Measurements from ENCODE around the gene OXSR1.
"Not testable (repeated sequence)": the region's sequence is repeated elsewhere in the genome, so short reads cannot be mapped to it uniquely, and the experiment has no call there.

OXSR1 gene

GRCh38 chr3:38165722-38166387 lies 518 bp downstream of the OXSR1 start:
- DNase-seq (ENCODE audit: low read depth in 2 of 2) = peak in 1 of 2 experiments; percentile 42

- no peak for DNase-seq (ENCODE audit: low read depth in 2 of 2)
Observed at GRCh38 chr3:38167591-38167990, 2.3 kb downstream of the OXSR1 start.

- DNase-seq (ENCODE audit: low read depth in 2 of 2) = no peak
Observed at GRCh38 chr3:38168151-38169026, 3.1 kb downstream of the OXSR1 start.

GRCh38 chr3:38169027-38169317 lies 3.6 kb downstream of the OXSR1 start:
- DNase-seq (ENCODE audit: low read depth in 2 of 2) = no peak

GRCh38 chr3:38170722-38171121 lies 5.4 kb downstream of the OXSR1 start:
- DNase-seq (ENCODE audit: low read depth in 2 of 2) = no peak

GRCh38 chr3:38171622-38172021 lies 6.3 kb downstream of the OXSR1 start:
- DNase-seq (ENCODE audit: low read depth in 2 of 2) = no peak

- DNase-seq (ENCODE audit: low read depth in 2 of 2) = no peak
Observed at GRCh38 chr3:38173834-38174418, 8.6 kb downstream of the OXSR1 start.

- DNase-seq (ENCODE audit: low read depth in 2 of 2) = no peak
Observed at GRCh38 chr3:38177181-38177580, 11.8 kb downstream of the OXSR1 start.

- DNase-seq (ENCODE audit: low read depth in 2 of 2) = no peak
Observed at GRCh38 chr3:38186781-38187180, 21.4 kb downstream of the OXSR1 start.

GRCh38 chr3:38190481-38190881 lies 25.1 kb downstream of the OXSR1 start:
- DNase-seq (ENCODE audit: low read depth in 2 of 2) = no peak

- not testable (repeated sequence) for DNase-seq (ENCODE audit: low read depth in 2 of 2)
Observed at GRCh38 chr3:38202931-38203330, 37.6 kb downstream of the OXSR1 start.

GRCh38 chr3:38203690-38204089 lies 38.4 kb downstream of the OXSR1 start:
- no peak for DNase-seq (ENCODE audit: low read depth in 2 of 2)

- DNase-seq (ENCODE audit: low read depth in 2 of 2) = no peak
Observed at GRCh38 chr3:38204599-38205471, 39.5 kb downstream of the OXSR1 start.

- DNase-seq (ENCODE audit: low read depth in 2 of 2) = no peak
Observed at GRCh38 chr3:38205472-38205805, 40.1 kb downstream of the OXSR1 start.

- DNase-seq (ENCODE audit: low read depth in 2 of 2) = no peak
Observed at GRCh38 chr3:38207254-38208003, 42.1 kb downstream of the OXSR1 start.

- DNase-seq (ENCODE audit: low read depth in 2 of 2) = no peak
Observed at GRCh38 chr3:38210141-38210757, 44.9 kb downstream of the OXSR1 start.

GRCh38 chr3:38212141-38212540 lies 46.8 kb downstream of the OXSR1 start:
- no peak for DNase-seq (ENCODE audit: low read depth in 2 of 2)

GRCh38 chr3:38214560-38214959 lies 49.2 kb downstream of the OXSR1 start:
- DNase-seq (ENCODE audit: low read depth in 2 of 2) = no peak

GRCh38 chr3:38219609-38220197 lies 54.4 kb downstream of the OXSR1 start:
- no peak for DNase-seq (ENCODE audit: low read depth in 2 of 2)

- DNase-seq (ENCODE audit: low read depth in 2 of 2) = no peak
Observed at GRCh38 chr3:38221005-38221404, 55.7 kb downstream of the OXSR1 start.

Data from stimulated activated CD4-positive, alpha-beta T cell treated with anti-CD3 and anti-CD28 coated beads, Interleukin-12 subunit alpha, Interleukin-12 subunit beta, amount 100 ng/mL, for 24 hours (primary cell).